ENCODE data around the gene NHERF2.

DNA sequence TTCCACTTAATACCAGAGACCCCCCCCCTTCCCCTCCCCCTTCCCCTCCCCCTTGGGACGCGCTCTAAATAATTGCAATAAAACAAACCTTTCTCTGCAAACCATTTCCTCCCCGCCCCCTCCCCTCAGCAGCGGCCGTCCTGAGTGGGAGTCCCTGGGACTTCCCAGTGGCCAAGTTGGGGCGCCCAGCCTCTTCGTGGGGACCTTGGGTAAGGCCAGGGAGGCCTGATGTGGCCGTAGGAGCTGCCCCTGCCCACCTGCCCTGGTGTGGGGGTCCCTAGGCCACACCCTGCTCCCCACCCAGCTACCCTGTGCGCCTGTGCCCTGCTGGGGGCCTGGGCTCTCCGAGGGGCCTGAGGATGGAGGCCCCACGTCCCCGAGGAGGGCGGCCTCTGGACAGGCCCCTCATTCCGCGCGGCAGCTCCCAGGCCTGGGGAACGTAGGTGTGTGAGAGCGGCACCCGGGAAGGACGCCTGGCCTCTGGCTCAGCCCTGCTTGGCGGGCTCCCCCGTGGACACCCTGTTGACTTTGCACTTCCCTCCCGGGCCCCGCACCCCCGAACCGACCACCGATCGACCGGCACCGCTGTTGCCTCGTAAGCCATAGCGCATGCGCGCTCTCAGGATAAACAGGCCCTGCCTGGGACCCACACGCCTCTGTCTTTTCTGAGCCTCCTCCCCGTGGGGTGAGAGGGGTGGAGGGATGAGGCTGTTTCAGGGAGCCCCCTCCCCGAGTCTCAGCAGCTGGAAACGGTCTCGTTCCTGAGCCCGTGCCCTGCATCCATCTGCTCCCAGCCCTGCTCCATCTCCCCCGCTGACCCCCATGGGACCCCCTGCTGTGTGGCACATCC lies 11.9 kb downstream of the NHERF2 start:
- TF ChIP-seq, protein P1, sequence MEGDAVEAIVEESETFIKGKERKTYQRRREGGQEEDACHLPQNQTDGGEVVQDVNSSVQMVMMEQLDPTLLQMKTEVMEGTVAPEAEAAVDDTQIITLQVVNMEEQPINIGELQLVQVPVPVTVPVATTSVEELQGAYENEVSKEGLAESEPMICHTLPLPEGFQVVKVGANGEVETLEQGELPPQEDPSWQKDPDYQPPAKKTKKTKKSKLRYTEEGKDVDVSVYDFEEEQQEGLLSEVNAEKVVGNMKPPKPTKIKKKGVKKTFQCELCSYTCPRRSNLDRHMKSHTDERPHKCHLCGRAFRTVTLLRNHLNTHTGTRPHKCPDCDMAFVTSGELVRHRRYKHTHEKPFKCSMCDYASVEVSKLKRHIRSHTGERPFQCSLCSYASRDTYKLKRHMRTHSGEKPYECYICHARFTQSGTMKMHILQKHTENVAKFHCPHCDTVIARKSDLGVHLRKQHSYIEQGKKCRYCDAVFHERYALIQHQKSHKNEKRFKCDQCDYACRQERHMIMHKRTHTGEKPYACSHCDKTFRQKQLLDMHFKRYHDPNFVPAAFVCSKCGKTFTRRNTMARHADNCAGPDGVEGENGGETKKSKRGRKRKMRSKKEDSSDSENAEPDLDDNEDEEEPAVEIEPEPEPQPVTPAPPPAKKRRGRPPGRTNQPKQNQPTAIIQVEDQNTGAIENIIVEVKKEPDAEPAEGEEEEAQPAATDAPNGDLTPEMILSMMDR (IDR thresholded peaks at IDR 0.05), result no peak
- TF ChIP-seq POLR2A (IDR thresholded peaks at IDR 0.05), result no peak

All from uterus (tissue), 2 donors.